GM12878 (cell line): ENCODE measurements around the gene FOXG1. TPM values are rescaled to one million over a fixed set of nuclear protein-coding genes. Genes with fewer than 3 reads are reported as not detected.

Source experiments
- ATAC-seq: fragments of 200-7000 bp; cut with Tn5 transposase; 3 replicates; pipeline ENCODE4 v1.9.1; 2020; ENCODE audit warnings: mild to moderate bottlenecking, moderate library complexity
- BruUV-seq: library from RNA; stranded (reverse); fragments of 400-500 nt; replicated peaks from 2 replicates; lab custom pipeline; 2021; lab: Mats Ljungman, UMichigan
- CTCF ChIA-PET: fragments of 300-600 bp; sonication (Branson Sonifier 250); formaldehyde crosslinking; extraction: SDS; loops from one replicate; lab custom pipeline; 2021; ENCODE audit warnings: inconsistent platforms; lab: Yijun Ruan, JAX
- POLR2A ChIA-PET: fragments of 350-600 bp; formaldehyde crosslinking; extraction: SDS; loops from one replicate; lab custom pipeline; 2021; ENCODE audit warnings: inconsistent platforms; lab: Charles Lee
- RAD21 ChIA-PET: fragments of 300-600 bp; sonication (Branson Sonifier 250); formaldehyde crosslinking; loops from one replicate; lab custom pipeline; 2023; ENCODE audit warnings: antibody characterized with exemption; ENCODE audit not compliant: unreplicated experiment; lab: Charles Lee
- SMC1A ChIA-PET: fragments of 300-600 bp; sonication (Branson Sonifier 250); formaldehyde crosslinking; loops from one replicate; lab custom pipeline; 2023; ENCODE audit not compliant: unreplicated experiment, uncharacterized antibody; lab: Charles Lee
- DNase-seq: peaks from one replicate; pipeline ENCODE4 v3.0.0-alpha.2; 2011; ENCODE audit warnings: low read depth, low spot score
- FAIRE-seq: peaks from 3 replicates; lab custom pipeline; 2011; peaks lifted over from hg19 to GRCh38; lab: Jason Lieb, UNC
- H2AFZ ChIP-seq: 2 replicates; pipeline ENCODE4 v1.6.0; 2011; ENCODE audit warnings: low read depth, low read length, control low read depth; ENCODE audit not compliant: control insufficient read depth
- H3K27ac ChIP-seq: 2 replicates; pipeline ENCODE4 v1.5.1; 2011; ENCODE audit warnings: control low read depth; ENCODE audit not compliant: control insufficient read depth, insufficient read depth
- H3K27me3 ChIP-seq, 2 experiments: replicated peaks in 1 of 2; 2 replicates each; pipeline versions ENCODE4 v1.6.0 to v1.6.1; 2011; ENCODE audit warnings: low read length in 1 of 2; ENCODE audit not compliant: control insufficient read depth in 2 of 2, insufficient read depth in 2 of 2
- H3K36me3 ChIP-seq, 2 experiments: 2 replicates each; pipeline ENCODE4 v1.5.1; 2011; ENCODE audit warnings: low read length in 1 of 2; ENCODE audit not compliant: control insufficient read depth in 2 of 2, insufficient read depth in 2 of 2
- H3K4me1 ChIP-seq: 2 replicates; pipeline ENCODE4 v1.6.1; 2011; ENCODE audit warnings: mild to moderate bottlenecking, low read length, moderate library complexity, mixed read lengths; ENCODE audit not compliant: control insufficient read depth, insufficient read depth
- H3K4me2 ChIP-seq: 2 replicates; pipeline ENCODE4 v1.6.0; 2011; ENCODE audit warnings: control low read depth; ENCODE audit not compliant: control insufficient read depth, insufficient read depth
- H3K4me3 ChIP-seq: fragments of 200-600 bp; sonication (generic); 2 replicates; pipeline ENCODE4 v1.5.1; 2016
- H3K79me2 ChIP-seq: 2 replicates; pipeline ENCODE4 v1.6.0; 2011; ENCODE audit warnings: low read length; ENCODE audit not compliant: control insufficient read depth, insufficient read depth
- H3K9ac ChIP-seq: 2 replicates; pipeline ENCODE4 v1.8.0; 2011; ENCODE audit warnings: low read length, control low read depth, mixed read lengths; ENCODE audit not compliant: control insufficient read depth, insufficient read depth
- H3K9me3 ChIP-seq: replicated peaks from 3 replicates; pipeline ENCODE4 v1.5.1; 2011; ENCODE audit warnings: mild to moderate bottlenecking, low read length; ENCODE audit not compliant: control insufficient read depth, insufficient read depth
- H4K20me1 ChIP-seq: 2 replicates; pipeline ENCODE4 v1.6.0; 2011; ENCODE audit not compliant: control insufficient read depth, insufficient read depth
- BACH1 ChIP-seq: fragments of 450-650 bp; IDR thresholded peaks from 2 replicates; pipeline ENCODE4 v1.6.1; 2017; ENCODE audit warnings: mild to moderate bottlenecking, borderline replicate concordance
- BCL11A ChIP-seq: IDR thresholded peaks from 2 replicates; pipeline ENCODE4 v1.6.1; 2011; ENCODE audit warnings: low read depth, low read length
- BCLAF1 ChIP-seq: fragments of 450-650 bp; IDR thresholded peaks from 2 replicates; pipeline ENCODE4 v1.6.1; 2017; ENCODE audit warnings: antibody characterized with exemption, mild to moderate bottlenecking, moderate library complexity
- CBX5 ChIP-seq: sonication (generic); IDR thresholded peaks from 2 replicates; pipeline ENCODE4 v1.6.1; 2016; ENCODE audit warnings: low read depth, moderate library complexity, mild to moderate bottlenecking, inconsistent platforms
- CHD1 ChIP-seq: IDR thresholded peaks from 2 replicates; pipeline ENCODE4 v1.6.1; 2012; ENCODE audit warnings: low read depth, low read length, improper control_type of control experiment
- E4F1 ChIP-seq: fragments of 450-650 bp; IDR thresholded peaks from 2 replicates; pipeline ENCODE4 v1.6.1; 2018; ENCODE audit warnings: borderline replicate concordance, mild to moderate bottlenecking; ENCODE audit not compliant: partially characterized antibody
- EZH2 ChIP-seq: IDR thresholded peaks from 2 replicates; pipeline ENCODE4 v1.6.1; 2012; ENCODE audit warnings: low read depth, mild to moderate bottlenecking, control low read depth, inconsistent platforms, low read length, borderline replicate concordance; ENCODE audit not compliant: control insufficient read depth
- FOXK2 ChIP-seq: fragments of 450-650 bp; IDR thresholded peaks from 2 replicates; pipeline ENCODE4 v1.6.1; 2017; ENCODE audit warnings: mild to moderate bottlenecking, moderate library complexity
- HDGF ChIP-seq: fragments of 450-650 bp; IDR thresholded peaks from 2 replicates; pipeline ENCODE4 v1.6.1; 2016; ENCODE audit warnings: antibody characterized with exemption
- MLLT1 ChIP-seq: fragments of 450-650 bp; IDR thresholded peaks from 2 replicates; pipeline ENCODE4 v1.6.1; 2016; ENCODE audit warnings: mild to moderate bottlenecking
- POLR2AphosphoS2 ChIP-seq: IDR thresholded peaks from 2 replicates; pipeline ENCODE4 v1.6.1; 2011; ENCODE audit warnings: low read depth, mild to moderate bottlenecking, low read length, improper control_type of control experiment, moderate library complexity
- RB1 ChIP-seq: fragments of 450-650 bp; formaldehyde crosslinking; IDR thresholded peaks from 2 replicates; pipeline ENCODE4 v1.6.1; 2017; ENCODE audit warnings: mild to moderate bottlenecking, borderline replicate concordance
- RELA ChIP-seq: fragments of 450-650 bp; IDR thresholded peaks from 2 replicates; pipeline ENCODE4 v1.8.0; 2014; ENCODE audit warnings: borderline replicate concordance; ENCODE audit not compliant: partially characterized antibody
- USF1 ChIP-seq: IDR thresholded peaks from 2 replicates; pipeline ENCODE4 v1.6.1; 2011; ENCODE audit warnings: borderline replicate concordance, low read depth, mild to moderate bottlenecking, moderate library complexity, mixed read lengths, low read length; ENCODE audit not compliant: insufficient read depth; ENCODE audit errors: extremely low read length
- YBX1 ChIP-seq: fragments of 450-650 bp; IDR thresholded peaks from 2 replicates; pipeline ENCODE4 v1.6.1; 2016; ENCODE audit warnings: antibody characterized with exemption
- WGBS: methylation state at CpG from one replicate; pipeline ENCODE4 v1.1.6; 2016; ENCODE audit warnings: low lambda C conversion rate; ENCODE audit not compliant: insufficient replicate concordance, insufficient coverage; ENCODE audit errors: missing lambda C conversion rate; 5-methylcytosine and 5-hydroxymethylcytosine counted together
- in situ Hi-C: fragments of 300-500 bp; cut with MboI; formaldehyde crosslinking; loops from 9 replicates; pipeline ENCODE4 v1.14.3; 2018; ENCODE audit warnings: mixed read lengths
- intact Hi-C: fragments of 100-400 bp; cut with micrococcal nuclease; formaldehyde crosslinking; loops from one replicate; pipeline ENCODE4 v1.14.2; 2022; ENCODE audit not compliant: unreplicated experiment
- polyA plus RNA-seq, 11 experiments: library from polyadenylated mRNA; depleted of rRNA in 4 of 11; unstranded in 6 of 11; stranded (reverse) in 5 of 11; fragments of >200 nt; fragmentation: Nextera tagmentation in 4 of 11; fragmentation: Illumina TruSeq in 1 of 11; extraction: Ambion mirVana in 4 of 11; extraction: Trizol in 1 of 11; gene quantifications; 1 replicate in 1 of 11; 2 replicates in 10 of 11; pipeline versions ENCODE4 v1.2.1 to v1.2.3, GENCODE V29; 2011 to 2016; ENCODE audit warnings: inconsistent platforms in 2 of 11, missing spikeins in 2 of 11, low read depth in 1 of 11
- total RNA-seq, 4 experiments: library from RNA; depleted of rRNA in 3 of 4; stranded (reverse); fragments of >200 nt in 3 of 4; fragmentation: Illumina TruSeq in 1 of 4; extraction: Trizol in 1 of 4; gene quantifications; 2 replicates each; pipeline versions ENCODE4 v1.2.1 to v1.2.3, GENCODE V29; 2013 to 2021

FOXG1 gene
- total and polyA plus RNA-seq, 10 of the 15 experiments (the other 5 are each of a cell fraction or from before 2014, with no cell fraction given): 0.04 to 0.44 (median 0.06) TPM; not detected in 1

- Histone ChIP-seq H3K79me2 (no peaks in the 10 kb centered on the region), H3K4me3 (no peak overlapping the region), H3K27me3 (peaks cover 0 to 14% of the 10 kb centered on the region in 2 experiments)
- ChIA-PET CTCF (interaction anchor here (1.4 kb wide), 1 partner anchor 10 kb away, joined by 4 read pairs; no protein-coding TSS in a partner anchor), RAD21 (no interaction called here)
- BruUV-seq: no TSS peak
- no peak for ATAC-seq
- intact Hi-C loops: no loop called here
- TF ChIP-seq FOXK2 (no peak), MLLT1 (no peak), HDGF (no peak), POLR2AphosphoS2 (no peak), BACH1 (no peak), EZH2 (no peak), YBX1 (no peak), BCL11A (no peak), RELA (no peak), CBX5 (no peak), CHD1 (no peak), USF1 (no peak), RB1 (no peak), BCLAF1 (no peak), E4F1 (no peak)
- TF ChIP-seq, all 136 proteins: peak for 0
- H3K9ac ChIP-seq: no peak overlapping the region
- no peak overlapping the region for H2AFZ ChIP-seq
- FAIRE-seq (no peak), DNase-seq (no peak)
- in situ Hi-C loops: loop anchor here (5.0 to 25.0 kb wide), 3 partner anchors 451 to 1676 kb away; no protein-coding TSS in a partner anchor
- no peaks in the 10 kb centered on the region; the same call in 2 of the 3 replicates for H3K9me3 ChIP-seq
- H3K27ac ChIP-seq: no peak overlapping the region
- ChIA-PET SMC1A (interaction anchor here (0.7 kb wide), 1 partner anchor 994 kb away, joined by 3 read pairs; no protein-coding TSS in a partner anchor), POLR2A (no interaction called here)
- H3K36me3 ChIP-seq: no peaks in the 10 kb centered on the region
- H3K4me1 ChIP-seq: no peaks in the 10 kb centered on the region
- no peaks in the 10 kb centered on the region for H4K20me1 ChIP-seq
- 43% methylated on average over 33 of the region's 33 CpGs for WGBS
- no peak overlapping the region for H3K4me2 ChIP-seq
Observed at GRCh38 chr14:28761438-28762291, 4.9 kb upstream of the FOXG1 start.
